Gastroesophageal sphincter (tissue), 3 donors: ENCODE data around the gene CTTNBP2.

Source experiments
- POLR2AphosphoS5 ChIP-seq: sonication (generic); formaldehyde crosslinking; IDR thresholded peaks from one replicate; pipeline ENCODE4 v1.6.1; 2017; ENCODE audit warnings: antibody characterized with exemption
- TF ChIP-seq, protein P1 (sequence below), 4 experiments: fragments of 200-600 bp in 2 of 4; fragments of 450-650 bp in 2 of 4; sonication (generic) in 1 of 4; IDR thresholded peaks; one replicate each; pipeline ENCODE4 v1.5.1; 2017 to 2019; ENCODE audit warnings: antibody characterized with exemption in 4 of 4, mild to moderate bottlenecking in 2 of 4, moderate library complexity in 2 of 4

DNA sequence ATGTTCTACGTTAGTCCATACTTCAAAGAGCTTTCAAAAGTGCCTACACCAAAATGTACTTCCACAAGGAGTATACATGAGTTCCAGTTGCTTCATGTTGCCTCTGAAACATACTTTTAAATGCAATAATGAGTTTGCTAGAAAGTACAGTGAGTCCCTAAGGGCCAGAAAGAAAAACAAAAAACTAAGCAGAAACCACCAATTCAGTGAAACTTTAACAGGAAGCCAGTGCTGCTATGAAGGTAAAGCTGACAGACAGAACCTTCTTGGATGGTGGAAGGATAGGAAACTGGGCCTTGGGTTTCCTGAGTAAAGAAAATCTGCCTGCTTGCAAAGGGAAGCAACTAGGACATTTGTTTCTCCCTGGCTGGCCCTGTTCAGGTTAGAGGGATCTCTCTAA lies 104.2 kb downstream of the CTTNBP2 start:
- TF ChIP-seq, protein P1, sequence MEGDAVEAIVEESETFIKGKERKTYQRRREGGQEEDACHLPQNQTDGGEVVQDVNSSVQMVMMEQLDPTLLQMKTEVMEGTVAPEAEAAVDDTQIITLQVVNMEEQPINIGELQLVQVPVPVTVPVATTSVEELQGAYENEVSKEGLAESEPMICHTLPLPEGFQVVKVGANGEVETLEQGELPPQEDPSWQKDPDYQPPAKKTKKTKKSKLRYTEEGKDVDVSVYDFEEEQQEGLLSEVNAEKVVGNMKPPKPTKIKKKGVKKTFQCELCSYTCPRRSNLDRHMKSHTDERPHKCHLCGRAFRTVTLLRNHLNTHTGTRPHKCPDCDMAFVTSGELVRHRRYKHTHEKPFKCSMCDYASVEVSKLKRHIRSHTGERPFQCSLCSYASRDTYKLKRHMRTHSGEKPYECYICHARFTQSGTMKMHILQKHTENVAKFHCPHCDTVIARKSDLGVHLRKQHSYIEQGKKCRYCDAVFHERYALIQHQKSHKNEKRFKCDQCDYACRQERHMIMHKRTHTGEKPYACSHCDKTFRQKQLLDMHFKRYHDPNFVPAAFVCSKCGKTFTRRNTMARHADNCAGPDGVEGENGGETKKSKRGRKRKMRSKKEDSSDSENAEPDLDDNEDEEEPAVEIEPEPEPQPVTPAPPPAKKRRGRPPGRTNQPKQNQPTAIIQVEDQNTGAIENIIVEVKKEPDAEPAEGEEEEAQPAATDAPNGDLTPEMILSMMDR (IDR thresholded peaks at IDR 0.05), result no peak
- TF ChIP-seq POLR2AphosphoS5, result no peak
